Thoracic aorta (tissue), 2 donors: ENCODE results near the gene ALDH6A1. TPM values are rescaled to one million over a fixed set of nuclear protein-coding genes. Genes with fewer than 3 reads are reported as not detected.

Experiments
- ATAC-seq: fragments of 150-250 bp; one replicate; pipeline ENCODE4 v1.8.0; 2017; ENCODE audit warnings: low read depth; ENCODE audit not compliant: insufficient number of reproducible peaks, low FRiP score
- DNase-seq: peaks from one replicate; pipeline ENCODE4 v3.0.0-alpha.2; 2020; ENCODE audit warnings: low spot score
- H3K27ac ChIP-seq, 2 donors: fragments of 200-600 bp; sonication (generic); 1 replicate in 1 of 2; 2 replicates in 1 of 2; pipeline ENCODE4 v1.5.1; 2016; ENCODE audit warnings: mild to moderate bottlenecking in 2 of 2, moderate library complexity in 2 of 2
- H3K27me3 ChIP-seq: fragments of 200-600 bp; sonication (generic); replicated peaks from 2 replicates; pipeline ENCODE4 v1.6.0; 2016; ENCODE audit warnings: mild to moderate bottlenecking; ENCODE audit not compliant: insufficient read depth
- H3K36me3 ChIP-seq: fragments of 200-600 bp; sonication (generic); one replicate; pipeline ENCODE4 v1.5.1; 2016
- H3K4me1 ChIP-seq, 2 donors: fragments of 200-600 bp; sonication (generic); 1 replicate in 1 of 2; 2 replicates in 1 of 2; pipeline versions ENCODE4 v1.5.1 to v1.6.0; 2016; ENCODE audit warnings: low read depth in 2 of 2, mild to moderate bottlenecking in 1 of 2; ENCODE audit not compliant: control insufficient read depth in 1 of 2
- H3K4me3 ChIP-seq: fragments of 200-600 bp; sonication (generic); 2 replicates; pipeline ENCODE4 v1.5.1; 2016; ENCODE audit warnings: mild to moderate bottlenecking
- H3K9me3 ChIP-seq: fragments of 200-600 bp; sonication (generic); 2 replicates; pipeline ENCODE4 v1.5.1; 2016
- CTCF ChIP-seq: fragments of 200-600 bp; sonication (generic); IDR thresholded peaks from one replicate; pipeline ENCODE4 v1.5.1; 2019; ENCODE audit warnings: antibody characterized with exemption
- total RNA-seq, 2 donors: library from RNA; depleted of rRNA; stranded (reverse); fragments of >200 nt; gene quantifications; one replicate each; pipeline versions ENCODE4 v1.1.0 to v1.2.3, GENCODE V29; 2016

The ALDH6A1 gene
- total RNA-seq, 2 donors from 2014 or later = 20.3 to 28.5 TPM

DNA sequence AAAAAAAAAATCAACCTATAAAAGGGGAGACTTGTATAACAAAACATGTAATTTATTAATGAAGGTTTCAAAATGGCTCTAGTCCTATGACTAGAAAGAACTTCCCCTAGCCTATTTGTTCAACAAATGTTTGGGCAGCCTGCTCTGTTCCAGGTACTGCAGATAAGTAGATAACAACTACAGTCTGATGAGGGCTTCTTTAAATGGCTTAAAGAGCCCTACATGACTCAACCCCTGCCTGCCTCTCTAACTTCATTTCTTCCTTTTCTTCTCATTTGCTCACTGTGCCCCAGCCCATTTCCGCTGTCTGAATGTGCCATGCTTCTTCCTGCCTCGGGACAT, 21.5 kb downstream of the ALDH6A1 start:
- no peaks in the 10 kb centered on the region for H3K27me3 ChIP-seq
- no peaks in the 10 kb centered on the region for H3K4me1 ChIP-seq
- no peak for TF ChIP-seq CTCF
- no peak overlapping the region for H3K4me3 ChIP-seq
- DNase-seq (no peak), ATAC-seq (no peak)
- H3K9me3 ChIP-seq = no peaks in the 10 kb centered on the region
- no peak overlapping the region for H3K27ac ChIP-seq
- H3K36me3 ChIP-seq = peaks cover 61% of the 10 kb centered on the region

GRCh38 chr14:74049876-74050495, 34.3 kb downstream of the ALDH6A1 start:
- H3K4me1 ChIP-seq = no peaks in the 10 kb centered on the region
- ATAC-seq (no peak), DNase-seq (no peak)
- no peak for TF ChIP-seq CTCF
- no peaks in the 10 kb centered on the region for H3K36me3 ChIP-seq
- no peak overlapping the region for H3K27ac ChIP-seq
- H3K27me3 ChIP-seq = no peaks in the 10 kb centered on the region
- no peaks in the 10 kb centered on the region for H3K9me3 ChIP-seq
- no peak overlapping the region for H3K4me3 ChIP-seq

- DNase-seq (no peak), ATAC-seq (no peak)
- no peaks in the 10 kb centered on the region for H3K27me3 ChIP-seq
- no peak for TF ChIP-seq CTCF
- no peaks in the 10 kb centered on the region for H3K36me3 ChIP-seq
- H3K9me3 ChIP-seq = no peaks in the 10 kb centered on the region
- no peak overlapping the region for H3K27ac ChIP-seq
- H3K4me3 ChIP-seq = no peak overlapping the region
- no peaks in the 10 kb centered on the region for H3K4me1 ChIP-seq
These were observed 36.0 kb downstream of the ALDH6A1 start for GRCh38 chr14:74048281-74048680.

DNA sequence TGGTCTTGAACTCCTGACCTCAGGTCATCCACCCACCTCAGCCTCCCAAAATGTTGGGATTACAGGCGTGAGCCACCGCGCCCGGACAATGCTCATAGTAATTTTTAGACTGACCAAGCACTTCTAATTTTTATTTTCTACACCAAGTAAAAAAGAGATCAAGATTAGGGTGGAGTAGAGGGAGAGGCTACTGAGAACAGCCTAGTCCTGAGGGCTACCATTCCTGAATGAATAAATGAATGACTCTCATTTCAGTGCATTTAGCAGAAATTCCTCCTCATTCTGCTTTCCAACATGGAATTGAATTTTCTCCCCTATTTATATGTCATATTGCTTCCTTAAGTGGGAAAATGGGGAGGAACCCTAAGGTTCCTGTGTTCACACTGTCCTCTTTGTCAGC, 38.7 kb downstream of the ALDH6A1 start:
- Histone ChIP-seq H3K27me3 (no peaks in the 10 kb centered on the region), H3K4me3 (no peak overlapping the region), H3K4me1 (no peaks in the 10 kb centered on the region), H3K27ac (no peak overlapping the region), H3K36me3 (no peaks in the 10 kb centered on the region), H3K9me3 (no peaks in the 10 kb centered on the region)
- no peak for DNase-seq
- ATAC-seq = no peak
- TF ChIP-seq CTCF = no peak

DNA sequence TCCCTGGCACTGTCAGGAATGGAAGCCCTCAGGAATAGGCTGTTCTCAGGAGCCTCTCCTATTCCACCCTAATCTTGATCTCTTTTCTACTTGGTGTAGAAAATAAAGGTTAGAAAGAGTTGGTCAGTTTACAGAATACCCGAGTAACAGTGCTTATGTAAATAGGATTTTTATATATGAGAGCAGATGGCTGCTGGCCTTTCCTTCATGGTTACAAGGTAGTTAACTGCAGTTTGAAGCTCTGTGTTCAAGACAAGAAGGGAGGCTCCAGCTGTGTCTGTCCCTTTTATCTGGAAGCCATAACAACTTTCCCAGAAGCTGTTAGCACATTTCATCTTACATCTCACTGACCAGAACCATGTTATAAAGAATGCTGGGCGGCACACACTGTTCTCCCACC, 42.0 kb downstream of the ALDH6A1 start:
- no peaks in the 10 kb centered on the region for H3K36me3 ChIP-seq
- no peaks in the 10 kb centered on the region for H3K27me3 ChIP-seq
- H3K4me3 ChIP-seq = no peak overlapping the region
- TF ChIP-seq CTCF = no peak
- H3K9me3 ChIP-seq = no peaks in the 10 kb centered on the region
- no peaks in the 10 kb centered on the region for H3K4me1 ChIP-seq
- DNase-seq (no peak), ATAC-seq (no peak)
- H3K27ac ChIP-seq = no peak overlapping the region
